OCI-LY3 (cell line): ENCODE results near the gene LDB2.

Source experiments
- EZH2phosphoT487 ChIP-seq: fragments of 200-600 bp; shearing (Covaris generic); IDR thresholded peaks from 2 replicates; pipeline ENCODE4 v1.6.1; 2018; ENCODE audit warnings: antibody characterized with exemption, mixed run types, low read depth
- TF ChIP-seq, protein P1 (sequence below): fragments of 200-600, 300-600 bp; sonication (generic); IDR thresholded peaks from 2 replicates; pipeline ENCODE4 v1.5.1; 2014; ENCODE audit warnings: antibody characterized with exemption, low read length, low read depth

- TF ChIP-seq, protein P1, sequence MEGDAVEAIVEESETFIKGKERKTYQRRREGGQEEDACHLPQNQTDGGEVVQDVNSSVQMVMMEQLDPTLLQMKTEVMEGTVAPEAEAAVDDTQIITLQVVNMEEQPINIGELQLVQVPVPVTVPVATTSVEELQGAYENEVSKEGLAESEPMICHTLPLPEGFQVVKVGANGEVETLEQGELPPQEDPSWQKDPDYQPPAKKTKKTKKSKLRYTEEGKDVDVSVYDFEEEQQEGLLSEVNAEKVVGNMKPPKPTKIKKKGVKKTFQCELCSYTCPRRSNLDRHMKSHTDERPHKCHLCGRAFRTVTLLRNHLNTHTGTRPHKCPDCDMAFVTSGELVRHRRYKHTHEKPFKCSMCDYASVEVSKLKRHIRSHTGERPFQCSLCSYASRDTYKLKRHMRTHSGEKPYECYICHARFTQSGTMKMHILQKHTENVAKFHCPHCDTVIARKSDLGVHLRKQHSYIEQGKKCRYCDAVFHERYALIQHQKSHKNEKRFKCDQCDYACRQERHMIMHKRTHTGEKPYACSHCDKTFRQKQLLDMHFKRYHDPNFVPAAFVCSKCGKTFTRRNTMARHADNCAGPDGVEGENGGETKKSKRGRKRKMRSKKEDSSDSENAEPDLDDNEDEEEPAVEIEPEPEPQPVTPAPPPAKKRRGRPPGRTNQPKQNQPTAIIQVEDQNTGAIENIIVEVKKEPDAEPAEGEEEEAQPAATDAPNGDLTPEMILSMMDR: no peak
- no peak for TF ChIP-seq EZH2phosphoT487
These were observed 205.4 kb downstream of the LDB2 start for GRCh38 chr4:16692961-16693506.
